Tibial artery (tissue), 4 donors: ENCODE measurements around the gene LRRC74A.

ENCODE experiments used
- DNase-seq, 2 donors: peaks; one replicate each; pipeline ENCODE4 v3.0.0-alpha.2; 2019
- H3K27ac ChIP-seq, 2 donors: fragments of 200-600 bp; sonication (generic) in 1 of 2; 1 replicate in 1 of 2; 2 replicates in 1 of 2; pipeline ENCODE4 v1.5.1; 2018 to 2019; ENCODE audit warnings: mild to moderate bottlenecking in 1 of 2
- H3K27me3 ChIP-seq, 2 donors: fragments of 200-600 bp; sonication (generic) in 1 of 2; one replicate each; pipeline versions ENCODE4 v1.5.1 to v1.6.0; 2016 to 2019
- H3K36me3 ChIP-seq, 3 donors: fragments of 200-600 bp; sonication (generic) in 2 of 3; one replicate each; pipeline ENCODE4 v1.5.1; 2016 to 2019; ENCODE audit warnings: mild to moderate bottlenecking in 2 of 3
- H3K4me1 ChIP-seq, 4 donors: fragments of 200-600 bp; sonication (generic) in 2 of 4; 1 replicate in 3 of 4; 2 replicates in 1 of 4; pipeline ENCODE4 v1.5.1; 2016 to 2019
- H3K4me3 ChIP-seq, 2 donors: fragments of 200-600 bp; sonication (generic) in 1 of 2; 1 replicate in 1 of 2; 2 replicates in 1 of 2; pipeline ENCODE4 v1.5.1; 2018 to 2019; ENCODE audit warnings: mild to moderate bottlenecking in 2 of 2
- H3K9me3 ChIP-seq, 3 donors: fragments of 200-600 bp; sonication (generic) in 1 of 3; one replicate each; pipeline ENCODE4 v1.5.1; 2016 to 2019
- intact Hi-C: fragments of 100-400 bp; cut with DNase I; formaldehyde crosslinking; loops from one replicate; pipeline ENCODE4 v1.15.0; 2023; ENCODE audit warnings: low total_unique reads
- TF ChIP-seq, protein P1 (sequence below), 2 experiments: fragments of 200-600 bp in 1 of 2; fragments of 450-650 bp in 1 of 2; IDR thresholded peaks; one replicate each; pipeline ENCODE4 v1.5.1; 2017 to 2019; ENCODE audit warnings: antibody characterized with exemption in 2 of 2, mild to moderate bottlenecking in 1 of 2, moderate library complexity in 1 of 2

LRRC74A gene

DNA sequence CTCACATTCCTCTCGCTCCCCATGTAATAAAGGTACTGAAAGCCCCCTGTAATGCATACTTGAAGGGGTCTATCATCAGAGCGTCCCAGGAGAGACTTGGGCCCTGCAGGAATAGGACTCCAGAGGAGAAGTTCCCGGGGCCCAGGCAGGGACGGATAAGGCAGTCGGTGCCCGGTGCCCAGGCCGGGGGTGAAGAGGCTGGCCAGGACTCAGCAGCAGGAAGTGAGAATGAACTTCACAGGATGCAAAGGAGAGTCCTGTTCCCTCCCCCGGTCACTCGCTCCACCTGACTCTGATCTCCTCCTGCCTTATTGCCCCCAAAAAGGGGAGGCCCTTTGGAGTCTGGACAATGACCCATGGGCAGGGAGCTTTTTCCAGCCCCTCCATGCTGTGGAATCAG, 40.2 kb downstream of the LRRC74A start:
- no peaks in the 10 kb centered on the region for H3K36me3 ChIP-seq
- TF ChIP-seq, protein P1, sequence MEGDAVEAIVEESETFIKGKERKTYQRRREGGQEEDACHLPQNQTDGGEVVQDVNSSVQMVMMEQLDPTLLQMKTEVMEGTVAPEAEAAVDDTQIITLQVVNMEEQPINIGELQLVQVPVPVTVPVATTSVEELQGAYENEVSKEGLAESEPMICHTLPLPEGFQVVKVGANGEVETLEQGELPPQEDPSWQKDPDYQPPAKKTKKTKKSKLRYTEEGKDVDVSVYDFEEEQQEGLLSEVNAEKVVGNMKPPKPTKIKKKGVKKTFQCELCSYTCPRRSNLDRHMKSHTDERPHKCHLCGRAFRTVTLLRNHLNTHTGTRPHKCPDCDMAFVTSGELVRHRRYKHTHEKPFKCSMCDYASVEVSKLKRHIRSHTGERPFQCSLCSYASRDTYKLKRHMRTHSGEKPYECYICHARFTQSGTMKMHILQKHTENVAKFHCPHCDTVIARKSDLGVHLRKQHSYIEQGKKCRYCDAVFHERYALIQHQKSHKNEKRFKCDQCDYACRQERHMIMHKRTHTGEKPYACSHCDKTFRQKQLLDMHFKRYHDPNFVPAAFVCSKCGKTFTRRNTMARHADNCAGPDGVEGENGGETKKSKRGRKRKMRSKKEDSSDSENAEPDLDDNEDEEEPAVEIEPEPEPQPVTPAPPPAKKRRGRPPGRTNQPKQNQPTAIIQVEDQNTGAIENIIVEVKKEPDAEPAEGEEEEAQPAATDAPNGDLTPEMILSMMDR (IDR thresholded peaks at IDR 0.05), result no peak
- intact Hi-C loops, result no loop called here
- no peak for DNase-seq
- no peak overlapping the region for H3K27ac ChIP-seq
- no peaks in the 10 kb centered on the region for H3K4me1 ChIP-seq
- peaks cover 0 to 49% of the 10 kb centered on the region in 2 donors for H3K27me3 ChIP-seq
- H3K4me3 ChIP-seq, result no peak overlapping the region
- no peaks in the 10 kb centered on the region for H3K9me3 ChIP-seq

DNA sequence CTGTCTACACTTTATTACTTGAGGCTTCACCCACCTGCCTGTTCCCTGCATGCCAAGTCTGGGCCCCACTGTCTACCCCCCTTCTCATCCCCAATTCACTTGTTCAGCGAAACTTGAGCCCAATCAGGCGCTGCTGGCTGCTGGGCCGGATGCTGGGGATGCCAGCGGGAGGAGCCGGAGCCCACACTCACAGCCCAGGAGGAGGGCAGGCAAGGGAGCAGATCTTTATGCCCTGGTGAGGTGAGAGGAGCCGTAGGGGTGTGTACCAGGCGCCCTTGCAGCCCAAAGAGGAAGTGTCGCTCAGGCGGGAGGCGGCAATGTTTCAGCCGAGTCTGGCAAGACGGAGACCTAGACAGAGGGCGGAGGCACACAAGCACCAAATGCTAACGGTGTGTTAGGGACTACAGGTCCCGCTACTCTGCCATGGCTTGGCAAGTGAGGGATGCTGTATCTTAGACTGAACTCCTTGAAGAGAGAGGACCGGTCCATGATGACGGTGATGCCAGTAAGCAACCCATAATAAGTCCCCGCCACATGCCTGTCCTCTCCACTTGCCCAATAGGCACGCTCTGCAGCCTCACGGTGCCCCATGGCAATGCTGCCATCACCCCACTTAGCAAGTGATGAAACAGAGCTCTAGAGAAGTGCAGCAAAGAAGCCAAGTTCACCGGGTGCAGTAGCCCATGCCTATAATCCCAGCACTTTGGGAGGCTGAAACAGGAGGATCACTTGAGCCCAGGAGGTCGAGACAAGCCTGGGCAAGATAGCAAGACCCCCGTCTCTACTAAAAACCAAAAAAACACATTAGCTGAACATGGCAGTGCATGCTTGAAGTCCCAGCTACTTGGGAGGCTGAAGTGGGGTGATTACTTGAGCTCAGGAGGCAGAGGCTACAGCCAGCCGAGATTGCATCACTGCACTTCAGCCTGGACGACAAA, 41.6 kb downstream of the LRRC74A start:
- no peaks in the 10 kb centered on the region for H3K36me3 ChIP-seq
- DNase-seq, result no peak
- no peaks in the 10 kb centered on the region for H3K9me3 ChIP-seq
- no peak overlapping the region for H3K27ac ChIP-seq
- intact Hi-C loops, result no loop called here
- no peaks in the 10 kb centered on the region for H3K4me1 ChIP-seq
- peaks cover 0 to 44% of the 10 kb centered on the region in 2 donors for H3K27me3 ChIP-seq
- H3K4me3 ChIP-seq, result no peak overlapping the region
- TF ChIP-seq, protein P1 (IDR thresholded peaks at IDR 0.05), result no peak

DNA sequence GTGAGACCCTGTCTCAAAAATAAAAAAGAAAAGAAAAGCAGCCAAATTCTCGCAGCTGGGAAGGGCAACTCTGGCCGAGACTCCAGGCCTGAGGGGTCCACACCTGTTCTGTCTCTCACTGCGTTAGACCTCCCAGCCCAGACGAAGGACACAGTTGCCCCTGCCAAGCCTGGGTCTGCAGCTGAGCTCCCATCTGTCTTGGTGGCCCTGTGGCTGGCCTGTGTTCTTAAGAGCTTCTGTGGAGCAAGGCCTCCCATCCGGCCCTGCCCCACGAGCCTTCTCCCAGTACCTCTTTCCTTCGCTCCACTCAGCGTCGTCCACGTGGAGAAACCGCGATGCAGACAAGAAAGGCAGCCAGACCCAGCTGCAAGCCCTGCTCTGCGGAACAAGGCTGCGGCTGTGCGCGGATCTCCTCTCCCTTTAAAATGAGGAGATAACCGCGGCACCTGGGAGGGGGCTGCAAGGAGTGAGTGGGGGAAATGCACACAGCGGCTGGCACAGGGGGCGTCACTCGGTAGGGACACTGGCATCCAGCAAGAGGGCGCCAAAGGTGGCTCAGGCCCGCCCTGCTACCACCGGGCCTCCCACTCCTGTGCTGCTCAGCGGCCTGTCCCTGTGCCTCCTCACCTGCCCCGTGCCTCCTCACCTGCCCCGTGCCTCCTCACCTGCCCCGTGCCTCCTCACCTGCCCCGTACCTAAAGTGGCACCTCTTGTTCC, 42.4 kb downstream of the LRRC74A start:
- Histone ChIP-seq H3K9me3 (no peaks in the 10 kb centered on the region), H3K27me3 (peaks cover 0 to 43% of the 10 kb centered on the region in 2 donors), H3K4me3 (no peak overlapping the region), H3K36me3 (no peaks in the 10 kb centered on the region), H3K4me1 (no peaks in the 10 kb centered on the region), H3K27ac (no peak overlapping the region)
- no peak for DNase-seq
- TF ChIP-seq, protein P1 (IDR thresholded peaks at IDR 0.05), result no peak
- intact Hi-C loops, result no loop called here

DNA sequence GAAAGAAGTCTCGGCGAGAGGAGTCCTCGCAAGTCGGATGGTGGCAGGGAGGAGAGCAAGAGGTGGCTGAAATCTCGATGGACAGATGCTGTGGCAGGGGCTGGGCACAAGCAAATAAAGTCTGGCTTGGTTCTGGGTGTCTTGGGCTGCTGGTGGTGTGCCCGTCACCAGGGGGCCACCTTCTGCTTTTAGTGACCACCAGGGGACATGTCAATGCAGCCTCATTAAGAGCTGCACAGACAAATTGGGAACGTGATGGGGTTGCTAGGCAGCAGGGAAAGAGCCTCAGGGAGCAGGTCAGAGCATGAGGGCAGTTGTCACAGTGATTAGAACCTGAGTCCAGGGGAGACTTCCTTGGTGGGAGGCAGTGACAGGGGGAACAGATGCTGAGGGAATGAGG, 44.0 kb downstream of the LRRC74A start:
- no peak overlapping the region for H3K4me3 ChIP-seq
- intact Hi-C loops, result loop anchor here (5.0 kb wide), 1 partner anchor 447 kb away; no protein-coding TSS in a partner anchor
- no peak overlapping the region for H3K27ac ChIP-seq
- TF ChIP-seq, protein P1 (IDR thresholded peaks at IDR 0.05), result no peak
- no peaks in the 10 kb centered on the region for H3K9me3 ChIP-seq
- peaks cover 0 to 42% of the 10 kb centered on the region in 2 donors for H3K27me3 ChIP-seq
- no peak for DNase-seq
- no peaks in the 10 kb centered on the region for H3K4me1 ChIP-seq
- H3K36me3 ChIP-seq, result no peaks in the 10 kb centered on the region

DNA sequence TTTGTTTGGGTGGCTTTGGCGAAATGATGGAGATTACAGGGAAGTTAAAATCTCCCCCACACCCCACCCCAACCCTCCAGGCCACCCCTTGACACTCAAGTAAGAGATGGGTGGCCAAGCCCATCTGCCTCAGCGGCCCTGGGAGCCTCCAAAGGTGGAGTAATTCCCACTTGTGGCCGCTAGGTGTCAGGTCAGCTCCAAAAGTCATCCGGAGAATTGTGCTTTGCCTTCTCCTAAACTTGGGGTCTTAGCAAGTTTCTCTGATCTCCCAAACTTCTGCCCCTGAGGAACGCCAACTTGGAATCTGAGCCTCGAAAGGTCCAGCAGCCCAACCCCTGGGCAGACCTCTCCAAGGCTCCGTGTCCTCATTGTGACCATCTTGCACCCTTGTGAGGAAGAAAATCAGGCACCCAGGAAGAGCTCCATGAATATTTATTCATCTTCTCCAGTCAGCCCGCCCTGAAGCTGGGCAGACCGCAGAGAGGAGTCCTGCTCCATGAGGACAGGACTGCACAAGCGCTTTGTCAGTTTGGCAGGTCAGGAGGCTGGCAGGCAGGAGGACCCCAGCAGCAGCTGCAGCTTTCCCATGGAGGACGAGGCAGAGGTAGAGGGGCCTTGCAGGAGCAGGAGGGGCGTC, 46.7 kb downstream of the LRRC74A start:
- H3K4me3 ChIP-seq, result no peak overlapping the region
- TF ChIP-seq, protein P1 (IDR thresholded peaks at IDR 0.05), result peak; percentile 83 to 85
- peak in 1 of 2 donors; percentile 44 for DNase-seq
- peaks cover 0 to 32% of the 10 kb centered on the region in 2 donors for H3K27me3 ChIP-seq
- intact Hi-C loops, result loop anchor here (5.0 kb wide), 1 partner anchor 444 kb away; no protein-coding TSS in a partner anchor
- no peaks in the 10 kb centered on the region for H3K9me3 ChIP-seq
- no peaks in the 10 kb centered on the region for H3K36me3 ChIP-seq
- no peak overlapping the region for H3K27ac ChIP-seq
- H3K4me1 ChIP-seq, result no peaks in the 10 kb centered on the region
